Measurements from ENCODE around the gene GARNL3. TPM values are rescaled to one million over a fixed set of nuclear protein-coding genes. Genes with fewer than 3 reads are reported as not detected.
A peak's percentile ranks its signal among the peaks of the same experiment; 100 is the strongest.

Gene GARNL3
- polyA plus RNA-seq, 1 donor from 2014 or later: 20.0 TPM

GRCh38 chr9:127225801-127226625 is 38.6 kb upstream of the GARNL3 start:
- TF ChIP-seq SMC3 (conservative IDR thresholded peaks at IDR 0.05; ENCODE audit: poor library complexity) (no peak), CTCF (IDR thresholded peaks at IDR 0.05; ENCODE audit: poor library complexity, severe bottlenecking) (no peak), EZH2 (IDR thresholded peaks at IDR 0.05; ENCODE audit: borderline replicate concordance, insufficient read depth, low read length, poor library complexity, severe bottlenecking) (no peak), TAF1 (IDR thresholded peaks at IDR 0.05; ENCODE audit: low read depth) (no peak)
- H3K9me2 ChIP-seq (ENCODE audit: insufficient read depth, low read length): no peaks in the 10 kb centered on the region
- no peaks in the 10 kb centered on the region for H3F3A ChIP-seq (ENCODE audit: insufficient read depth, low read length, poor library complexity, severe bottlenecking)
- H3K27ac ChIP-seq (ENCODE audit: low read length): no peak overlapping the region
- no peaks in the 10 kb centered on the region for H4K20me1 ChIP-seq (ENCODE audit: insufficient read depth)
- H3K9me3 ChIP-seq (ENCODE audit: low read length): no peaks in the 10 kb centered on the region
- peaks cover 14% of the 10 kb centered on the region for H3K27me3 ChIP-seq (ENCODE audit: insufficient read depth, low read depth, low read length)
- H3K4me3 ChIP-seq (ENCODE audit: low read length): peak overlapping the region; percentile 90
- H3K79me2 ChIP-seq (replicated peaks; ENCODE audit: insufficient read depth, low read length): no peaks in the 10 kb centered on the region
- H3K9ac ChIP-seq (ENCODE audit: low read length): no peak overlapping the region
- no peak overlapping the region for H2AFZ ChIP-seq (ENCODE audit: low read depth, low read length)
- H3K4me2 ChIP-seq (ENCODE audit: low read length): peak overlapping the region; percentile 10
- H3K36me3 ChIP-seq (ENCODE audit: insufficient read depth, low read length): no peaks in the 10 kb centered on the region

GRCh38 chr9:127229691-127230417 is 34.7 kb upstream of the GARNL3 start:
- no peak for TF ChIP-seq MXI1 (conservative IDR thresholded peaks at IDR 0.05; ENCODE audit: poor library complexity, severe bottlenecking)
- no peak for TF ChIP-seq CTCF (IDR thresholded peaks at IDR 0.05; ENCODE audit: poor library complexity, severe bottlenecking)
- no peak for TF ChIP-seq REST (IDR thresholded peaks at IDR 0.05; ENCODE audit: borderline replicate concordance)
- TF ChIP-seq TAF1 (IDR thresholded peaks at IDR 0.05; ENCODE audit: low read depth): no peak
- TF ChIP-seq POLR2AphosphoS5 (IDR thresholded peaks at IDR 0.05): no peak
- TF ChIP-seq SMC3 (conservative IDR thresholded peaks at IDR 0.05; ENCODE audit: poor library complexity): no peak
- no peak for TF ChIP-seq RAD21 (conservative IDR thresholded peaks at IDR 0.05)
- Histone ChIP-seq H2AFZ (ENCODE audit: low read depth, low read length) (no peak overlapping the region), H3K27me3 (ENCODE audit: insufficient read depth, low read depth, low read length) (peaks cover 14% of the 10 kb centered on the region), H3K4me3 (ENCODE audit: low read length) (no peak overlapping the region), H3K4me2 (ENCODE audit: low read length) (no peak overlapping the region), H3K9me2 (ENCODE audit: insufficient read depth, low read length) (no peaks in the 10 kb centered on the region), H3K36me3 (ENCODE audit: insufficient read depth, low read length) (no peaks in the 10 kb centered on the region), H3K79me2 (replicated peaks; ENCODE audit: insufficient read depth, low read length) (no peaks in the 10 kb centered on the region), H3F3A (ENCODE audit: insufficient read depth, low read length, poor library complexity, severe bottlenecking) (no peaks in the 10 kb centered on the region), H3K9me3 (ENCODE audit: low read length) (no peaks in the 10 kb centered on the region), H4K20me1 (ENCODE audit: insufficient read depth) (no peaks in the 10 kb centered on the region), H3K9ac (ENCODE audit: low read length) (no peak overlapping the region), H3K27ac (ENCODE audit: low read length) (no peak overlapping the region)

Measured in neural cell (in vitro differentiated cells).